Progenitor cell of endocrine pancreas (in vitro differentiated cells): ENCODE results near the gene COPS3. TPM values are rescaled to one million over a fixed set of nuclear protein-coding genes. Genes with fewer than 3 reads are reported as not detected.

Experiments
- DNase-seq: peaks from one replicate; pipeline ENCODE4 v3.0.0; 2021; ENCODE audit warnings: low spot score; ENCODE audit not compliant: unreplicated experiment
- H3K27ac Mint-ChIP-seq: 2 replicates; pipeline ENCODE4 v1.8.0; 2021; ENCODE audit warnings: mild to moderate bottlenecking, moderate library complexity, mixed read lengths
- H3K27me3 Mint-ChIP-seq: 2 replicates; pipeline ENCODE4 v1.8.0; 2021; ENCODE audit warnings: mixed read lengths
- H3K36me3 Mint-ChIP-seq: 2 replicates; pipeline ENCODE4 v1.8.0; 2022; ENCODE audit warnings: mixed read lengths; ENCODE audit not compliant: insufficient read depth
- H3K4me1 Mint-ChIP-seq: 2 replicates; pipeline ENCODE4 v1.8.0; 2021; ENCODE audit warnings: low read depth, mixed read lengths
- H3K4me3 Mint-ChIP-seq: 2 replicates; pipeline ENCODE4 v1.8.0; 2021; ENCODE audit warnings: low read depth, mild to moderate bottlenecking, moderate library complexity, mixed read lengths
- H3K9me3 Mint-ChIP-seq: 2 replicates; pipeline ENCODE4 v1.8.0; 2021; ENCODE audit warnings: low read depth, mixed read lengths
- CTCF ChIP-seq: fragments of 200-600 bp; sonication (generic); IDR thresholded peaks from one replicate; pipeline ENCODE4 v1.5.0; 2021; ENCODE audit warnings: antibody characterized with exemption, mild to moderate bottlenecking; ENCODE audit not compliant: unreplicated experiment
- total RNA-seq: library from RNA; stranded (reverse); gene quantifications from 2 replicates; pipeline ENCODE4 v1.2.1, GENCODE V29; 2021

The COPS3 gene
- total RNA-seq, 1 donor from 2014 or later = 61.5 TPM

- no peak for DNase-seq
- Mint-ChIP-seq H3K27ac (no peak overlapping the region), H3K4me3 (no peak overlapping the region), H3K27me3 (no peaks in the 10 kb centered on the region), H3K4me1 (no peaks in the 10 kb centered on the region), H3K9me3 (no peaks in the 10 kb centered on the region), H3K36me3 (peaks cover 14% of the 10 kb centered on the region)
- TF ChIP-seq CTCF = no peak
Observed at GRCh38 chr17:17214646-17215436, 66.2 kb downstream of the COPS3 start.

GRCh38 chr17:17213775-17214174, 67.3 kb downstream of the COPS3 start:
- TF ChIP-seq CTCF = no peak
- peaks cover 14% of the 10 kb centered on the region for H3K36me3 Mint-ChIP-seq
- H3K27ac Mint-ChIP-seq = no peak overlapping the region
- no peak for DNase-seq
- H3K9me3 Mint-ChIP-seq = no peaks in the 10 kb centered on the region
- no peaks in the 10 kb centered on the region for H3K27me3 Mint-ChIP-seq
- H3K4me1 Mint-ChIP-seq = no peaks in the 10 kb centered on the region
- H3K4me3 Mint-ChIP-seq = no peak overlapping the region

GRCh38 chr17:17207998-17208397, 73.0 kb downstream of the COPS3 start:
- no peak for TF ChIP-seq CTCF
- no peak overlapping the region for H3K27ac Mint-ChIP-seq
- H3K4me1 Mint-ChIP-seq = no peaks in the 10 kb centered on the region
- H3K36me3 Mint-ChIP-seq = peaks cover 2% of the 10 kb centered on the region
- H3K4me3 Mint-ChIP-seq = no peak overlapping the region
- H3K27me3 Mint-ChIP-seq = no peaks in the 10 kb centered on the region
- H3K9me3 Mint-ChIP-seq = no peaks in the 10 kb centered on the region
- DNase-seq = no peak

GRCh38 chr17:17206913-17207335, 74.1 kb downstream of the COPS3 start:
- no peak overlapping the region for H3K27ac Mint-ChIP-seq

More at GRCh38 chr17:17206913-17207335, 74.1 kb downstream of the COPS3 start:
- no peaks in the 10 kb centered on the region for H3K4me1 Mint-ChIP-seq
- H3K27me3 Mint-ChIP-seq = no peaks in the 10 kb centered on the region
- no peaks in the 10 kb centered on the region for H3K36me3 Mint-ChIP-seq
- no peak overlapping the region for H3K4me3 Mint-ChIP-seq
- TF ChIP-seq CTCF = no peak
- H3K9me3 Mint-ChIP-seq = no peaks in the 10 kb centered on the region
- no peak for DNase-seq
